ENCODE results near the gene SUOX. TPM values are rescaled to one million over a fixed set of nuclear protein-coding genes. Genes with fewer than 3 reads are reported as not detected.
"Not testable (repeated sequence)": the region's sequence is repeated elsewhere in the genome, so short reads cannot be mapped to it uniquely, and the experiment has no call there.

SUOX gene
- total RNA-seq, 2 experiments from 2014 or later: 0.82 to 1.2 TPM

GRCh38 chr12:55985341-55985740, 11.7 kb upstream of the SUOX start:
- no peak overlapping the region for H3K4me3 Mint-ChIP-seq

GRCh38 chr12:55985976-55986375, 11.1 kb upstream of the SUOX start:
- H3K4me1 ChIP-seq (ENCODE audit: insufficient read depth, low read length); intact Hi-C loops (cut with DNase I, micrococcal nuclease); H3K27me3 ChIP-seq (ENCODE audit: control insufficient read depth in 1 of 2, insufficient read depth in 2 of 2, low read length in 2 of 2); DNase-seq; H3K27ac ChIP-seq (ENCODE audit: low read depth in 1 of 2, low read length in 2 of 2); H3K27me3 Mint-ChIP-seq; H3K9me3 ChIP-seq (ENCODE audit: control insufficient read depth in 1 of 2, insufficient read depth in 1 of 2, low read length in 2 of 2); H3K4me1 Mint-ChIP-seq (ENCODE audit: low read depth); H3K9me3 Mint-ChIP-seq; H3K4me3 Mint-ChIP-seq; H3K27ac Mint-ChIP-seq; H3K4me3 ChIP-seq (ENCODE audit: low read length); ATAC-seq (ENCODE audit: poor library complexity): not testable (repeated sequence)
- peaks cover 62% of the 10 kb centered on the region for H3K36me3 ChIP-seq (ENCODE audit: insufficient read depth, low read length)
- ChIA-PET CTCF (interaction anchor here (0.9 to 4.7 kb wide), 2 partner anchors 10 to 261 kb away, joined by 3 to 20 read pairs; no protein-coding TSS in a partner anchor), POLR2A (interaction anchor here (1.3 to 1.6 kb wide), 2 partner anchors 12 to 21 kb away, joined by 3 to 4 read pairs; partner anchors contain the start of gene RAB5B)
- H3K36me3 Mint-ChIP-seq (ENCODE audit: low read depth): peaks cover 67% of the 10 kb centered on the region

More at GRCh38 chr12:55985341-55985740, 11.7 kb upstream of the SUOX start:
- CTCF ChIA-PET: interaction anchor here (1.2 to 4.7 kb wide), 2 partner anchors 11 to 56 kb away, joined by 3 to 20 read pairs; partner anchors contain the start of gene RPS26
- intact Hi-C loops (cut with DNase I, micrococcal nuclease): no loop called here
- ATAC-seq (ENCODE audit: poor library complexity) (no peak), DNase-seq (no peak)
- Mint-ChIP-seq H3K27me3 (no peaks in the 10 kb centered on the region), H3K9me3 (no peaks in the 10 kb centered on the region), H3K4me1 (ENCODE audit: low read depth) (peaks cover 11% of the 10 kb centered on the region), H3K27ac (no peak overlapping the region), H3K36me3 (ENCODE audit: low read depth) (peaks cover 66% of the 10 kb centered on the region)
- no peaks in the 10 kb centered on the region for H3K27me3 ChIP-seq (ENCODE audit: control insufficient read depth in 1 of 2, insufficient read depth in 2 of 2, low read length in 2 of 2)
- POLR2A ChIA-PET: interaction anchor here (1.3 to 2.2 kb wide), 3 partner anchors 11 to 22 kb away, joined by 3 to 14 read pairs (median 4); partner anchors contain the start of gene RAB5B
- H3K9me3 ChIP-seq (ENCODE audit: control insufficient read depth in 1 of 2, insufficient read depth in 1 of 2, low read length in 2 of 2): no peaks in the 10 kb centered on the region
- H3K27ac ChIP-seq (ENCODE audit: low read depth in 1 of 2, low read length in 2 of 2): no peak overlapping the region
- TF ChIP-seq, protein P1, sequence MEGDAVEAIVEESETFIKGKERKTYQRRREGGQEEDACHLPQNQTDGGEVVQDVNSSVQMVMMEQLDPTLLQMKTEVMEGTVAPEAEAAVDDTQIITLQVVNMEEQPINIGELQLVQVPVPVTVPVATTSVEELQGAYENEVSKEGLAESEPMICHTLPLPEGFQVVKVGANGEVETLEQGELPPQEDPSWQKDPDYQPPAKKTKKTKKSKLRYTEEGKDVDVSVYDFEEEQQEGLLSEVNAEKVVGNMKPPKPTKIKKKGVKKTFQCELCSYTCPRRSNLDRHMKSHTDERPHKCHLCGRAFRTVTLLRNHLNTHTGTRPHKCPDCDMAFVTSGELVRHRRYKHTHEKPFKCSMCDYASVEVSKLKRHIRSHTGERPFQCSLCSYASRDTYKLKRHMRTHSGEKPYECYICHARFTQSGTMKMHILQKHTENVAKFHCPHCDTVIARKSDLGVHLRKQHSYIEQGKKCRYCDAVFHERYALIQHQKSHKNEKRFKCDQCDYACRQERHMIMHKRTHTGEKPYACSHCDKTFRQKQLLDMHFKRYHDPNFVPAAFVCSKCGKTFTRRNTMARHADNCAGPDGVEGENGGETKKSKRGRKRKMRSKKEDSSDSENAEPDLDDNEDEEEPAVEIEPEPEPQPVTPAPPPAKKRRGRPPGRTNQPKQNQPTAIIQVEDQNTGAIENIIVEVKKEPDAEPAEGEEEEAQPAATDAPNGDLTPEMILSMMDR (IDR thresholded peaks at IDR 0.05): no peak
- no peak overlapping the region for H3K4me3 ChIP-seq (ENCODE audit: low read length)
- peaks cover 59% of the 10 kb centered on the region for H3K36me3 ChIP-seq (ENCODE audit: insufficient read depth, low read length)
- no peaks in the 10 kb centered on the region for H3K4me1 ChIP-seq (ENCODE audit: insufficient read depth, low read length)

DNA sequence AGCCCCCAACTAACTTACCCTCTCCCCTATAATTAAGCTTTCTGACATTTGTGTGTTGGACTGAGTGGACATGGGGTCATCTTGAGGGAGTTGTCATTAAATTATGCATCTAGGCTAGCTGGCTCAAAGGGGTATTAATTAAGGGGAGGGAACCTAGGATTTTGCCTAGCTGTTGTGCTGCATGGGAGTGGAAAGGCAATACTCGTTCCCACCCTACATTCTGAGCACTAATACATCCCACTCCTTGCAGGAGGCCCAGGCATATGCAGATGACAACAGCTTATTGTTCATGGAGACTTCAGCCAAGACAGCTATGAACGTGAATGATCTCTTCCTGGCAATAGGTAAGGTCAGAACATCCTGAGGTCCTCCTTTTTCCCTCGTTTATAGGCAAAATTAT, 6.0 kb upstream of the SUOX start:
- no peaks in the 10 kb centered on the region for H3K9me3 Mint-ChIP-seq
- Histone ChIP-seq H3K9me3 (ENCODE audit: control insufficient read depth in 1 of 2, insufficient read depth in 1 of 2, low read length in 2 of 2) (no peaks in the 10 kb centered on the region), H3K4me1 (ENCODE audit: insufficient read depth, low read length) (peaks cover 2% of the 10 kb centered on the region), H3K4me3 (ENCODE audit: low read length) (no peak overlapping the region), H3K27me3 (ENCODE audit: control insufficient read depth in 1 of 2, insufficient read depth in 2 of 2, low read length in 2 of 2) (no peaks in the 10 kb centered on the region), H3K27ac (ENCODE audit: low read depth in 1 of 2, low read length in 2 of 2) (no peak overlapping the region), H3K36me3 (ENCODE audit: insufficient read depth, low read length) (peaks cover 74% of the 10 kb centered on the region)
- peaks cover 3% of the 10 kb centered on the region for H3K4me1 Mint-ChIP-seq (ENCODE audit: low read depth)
- ChIA-PET POLR2A (interaction anchor here (1.0 to 2.0 kb wide), 2 partner anchors 18 to 50 kb away, joined by 3 to 5 read pairs; partner anchors contain the start of gene RAB5B), CTCF (no interaction called here)
- H3K27me3 Mint-ChIP-seq: no peaks in the 10 kb centered on the region
- intact Hi-C loops (cut with DNase I, micrococcal nuclease): no loop called here
- DNase-seq: no peak
- ATAC-seq (ENCODE audit: poor library complexity): no peak
- H3K4me3 Mint-ChIP-seq: no peak overlapping the region
- no peak overlapping the region for H3K27ac Mint-ChIP-seq
- peaks cover 74% of the 10 kb centered on the region for H3K36me3 Mint-ChIP-seq (ENCODE audit: low read depth)
- TF ChIP-seq, protein P1 (IDR thresholded peaks at IDR 0.05): no peak
